Measurements from ENCODE around the gene VWA7. TPM values are rescaled to one million over a fixed set of nuclear protein-coding genes. Genes with fewer than 3 reads are reported as not detected.
A peak's percentile ranks its signal among the peaks of the same experiment; 100 is the strongest.

VWA7 gene
- polyA plus RNA-seq, 4 donors = 2.9 to 11.9 (median 6.4) TPM

DNA sequence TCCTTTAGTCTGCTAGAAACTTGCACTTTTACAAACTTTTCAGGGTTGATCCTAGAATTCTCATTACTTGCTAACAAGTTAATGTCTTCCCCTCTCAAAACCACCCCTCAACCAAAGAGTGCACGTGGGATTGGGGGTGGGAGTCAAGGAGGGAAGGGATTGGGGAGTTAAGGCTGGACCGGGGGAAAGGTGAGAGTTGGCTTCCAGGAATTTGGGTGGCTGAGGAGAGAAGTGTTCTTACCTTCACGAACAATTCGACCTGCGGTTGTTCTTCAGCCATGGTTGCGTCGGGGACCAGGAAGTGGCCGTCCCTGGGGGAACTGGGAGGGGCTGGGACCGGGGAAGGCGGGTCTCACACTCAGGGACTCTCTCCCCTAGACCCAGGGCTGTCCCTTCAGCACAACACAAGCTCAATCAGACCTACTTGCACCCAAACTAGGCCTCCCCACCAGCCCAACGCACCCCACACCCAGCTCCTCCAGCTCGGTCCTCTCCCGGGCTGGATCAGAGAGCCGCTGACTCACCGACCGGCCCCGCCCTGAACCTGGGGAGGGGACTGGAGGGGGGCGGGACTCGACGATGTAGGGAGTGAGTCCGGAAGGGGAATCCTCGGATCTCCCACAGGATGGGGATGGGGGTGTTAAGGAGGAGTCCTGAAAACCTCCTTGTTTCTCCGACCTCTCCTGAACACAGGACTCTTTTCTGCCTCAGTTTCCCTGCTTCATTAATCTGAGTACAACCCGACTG lies 40.9 kb downstream of the VWA7 start, which contains the start of gene CLIC1:
Gene CLIC1 (minus strand): TSS at position 510 of the 747 bp plus-strand sequence. CDS start 230 bp downstream, at position 280.
- Histone ChIP-seq H3K9me3 (ENCODE audit: control insufficient read depth in 2 of 2, insufficient read depth in 1 of 2, low read depth in 1 of 2, low read length in 1 of 2) (no peaks in the 10 kb centered on the region), H3K4me1 (ENCODE audit: control insufficient read depth in 3 of 3, insufficient read depth in 2 of 3, low read depth in 1 of 3, low read length in 2 of 3) (peaks cover 3 to 60% (median 12%) of the 10 kb centered on the region in 3 donors), H3K27me3 (ENCODE audit: control insufficient read depth in 3 of 3, insufficient read depth in 3 of 3, low read length in 3 of 3) (no peaks in the 10 kb centered on the region), H3K27ac (ENCODE audit: low read depth in 1 of 3, low read length in 2 of 3) (peak within 1 kb of the TSS; percentile 94 to 98 (median 97)), H3K36me3 (ENCODE audit: control insufficient read depth in 3 of 3, insufficient read depth in 2 of 3, low read depth in 1 of 3, low read length in 3 of 3) (peaks cover 11 to 40% (median 11%) of the 10 kb centered on the region in 3 donors), H3K4me3 (ENCODE audit: low read depth in 1 of 3, low read length in 3 of 3) (peak within 1 kb of the TSS; percentile 63 to 79 (median 72))
- peak; percentile 94 to 95 for DNase-seq
- FAIRE-seq = no peak
- WGBS, 3 donors = 0 to 1% (median 1%) methylated on average over 17 to 24 of the region's 24 CpGs

DNA sequence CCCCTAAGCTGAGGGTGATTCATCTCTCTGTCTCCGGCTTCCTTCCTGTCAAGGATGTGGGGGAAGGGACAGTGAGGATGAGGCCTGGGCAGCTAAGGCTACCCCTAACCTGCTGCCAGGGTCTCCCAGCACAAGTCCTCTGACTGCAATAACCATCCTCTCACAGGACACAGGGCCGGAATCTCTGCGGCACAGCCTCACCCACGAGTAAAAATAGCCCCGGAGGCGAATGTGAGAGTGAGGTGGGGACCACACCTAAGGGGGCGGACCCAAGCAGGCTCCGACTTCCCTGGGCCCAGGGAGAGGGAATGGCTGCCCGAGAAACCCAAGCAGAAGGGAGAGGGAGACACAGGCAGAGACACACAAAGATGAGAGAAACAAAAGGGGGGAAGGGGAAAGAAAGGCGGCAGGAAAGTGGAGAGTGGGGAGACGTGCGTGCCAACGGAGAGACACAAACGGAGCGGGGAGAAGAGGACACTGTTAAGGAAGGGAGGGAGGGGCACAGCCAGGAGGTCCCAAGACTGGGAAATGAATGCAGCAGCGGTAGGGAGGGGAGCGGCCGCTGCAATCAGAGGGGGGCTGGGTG lies 42.2 kb downstream of the VWA7 start:
- FAIRE-seq = no peak
- Histone ChIP-seq H3K4me3 (ENCODE audit: low read depth in 1 of 3, low read length in 3 of 3) (peak overlapping the region; percentile 63 to 79 (median 72)), H3K27ac (ENCODE audit: low read depth in 1 of 3, low read length in 2 of 3) (peak overlapping the region; percentile 92 to 98 (median 97)), H3K4me1 (ENCODE audit: control insufficient read depth in 3 of 3, insufficient read depth in 2 of 3, low read depth in 1 of 3, low read length in 2 of 3) (peaks cover 3 to 58% (median 12%) of the 10 kb centered on the region in 3 donors), H3K36me3 (ENCODE audit: control insufficient read depth in 3 of 3, insufficient read depth in 2 of 3, low read depth in 1 of 3, low read length in 3 of 3) (peaks cover 11 to 48% (median 11%) of the 10 kb centered on the region in 3 donors), H3K27me3 (ENCODE audit: control insufficient read depth in 3 of 3, insufficient read depth in 3 of 3, low read length in 3 of 3) (no peaks in the 10 kb centered on the region), H3K9me3 (ENCODE audit: control insufficient read depth in 2 of 2, insufficient read depth in 1 of 2, low read depth in 1 of 2, low read length in 1 of 2) (no peaks in the 10 kb centered on the region)
- 0 to 3% (median 0%) methylated on average over 17 to 18 of the region's 18 CpGs for WGBS, 3 donors
- DNase-seq = peak; percentile 83 to 87

DNA sequence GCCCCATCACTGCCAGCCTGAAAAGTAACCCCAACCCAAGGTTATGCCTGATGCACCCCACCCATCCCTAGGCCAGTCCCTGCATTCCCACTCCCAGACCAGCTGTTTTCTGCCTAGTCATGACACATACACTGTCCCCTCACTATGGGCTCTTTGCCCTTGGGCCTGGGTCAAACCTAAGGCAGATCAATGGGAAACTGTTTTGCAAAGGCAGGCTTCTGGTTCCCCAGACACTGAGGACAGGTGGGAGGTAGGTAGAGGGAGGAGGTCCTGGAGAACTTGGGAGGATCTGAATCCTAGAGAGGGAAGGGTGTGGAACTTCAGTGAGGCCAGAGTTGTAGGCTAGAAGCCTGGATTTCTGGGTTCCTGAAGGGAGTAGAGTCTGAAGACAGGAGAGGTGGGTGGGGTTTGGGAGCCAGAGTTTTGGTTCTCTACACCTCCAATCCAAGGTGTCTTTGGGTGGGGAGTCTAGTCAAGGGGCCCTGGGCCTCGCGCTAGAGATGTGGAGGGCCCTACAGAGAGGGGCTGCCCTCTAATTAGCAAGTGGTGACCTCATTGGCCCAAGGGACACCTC lies 42.8 kb downstream of the VWA7 start:
- DNase-seq = no peak
- no peak for FAIRE-seq
- no peaks in the 10 kb centered on the region for H3K27me3 ChIP-seq (ENCODE audit: control insufficient read depth in 3 of 3, insufficient read depth in 3 of 3, low read length in 3 of 3)
- 0 to 15% (median 8%) methylated on average over 2 of the region's 2 CpGs for WGBS, 3 donors
- peak overlapping the region; percentile 92 to 98 (median 97) for H3K27ac ChIP-seq (ENCODE audit: low read depth in 1 of 3, low read length in 2 of 3)
- H3K9me3 ChIP-seq (ENCODE audit: control insufficient read depth in 2 of 2, insufficient read depth in 1 of 2, low read depth in 1 of 2, low read length in 1 of 2) = no peaks in the 10 kb centered on the region
- H3K36me3 ChIP-seq (ENCODE audit: control insufficient read depth in 3 of 3, insufficient read depth in 2 of 3, low read depth in 1 of 3, low read length in 3 of 3) = peaks cover 11 to 48% (median 11%) of the 10 kb centered on the region in 3 donors
- peak overlapping the region; percentile 63 to 79 (median 72) for H3K4me3 ChIP-seq (ENCODE audit: low read depth in 1 of 3, low read length in 3 of 3)
- peaks cover 3 to 56% (median 12%) of the 10 kb centered on the region in 3 donors for H3K4me1 ChIP-seq (ENCODE audit: control insufficient read depth in 3 of 3, insufficient read depth in 2 of 3, low read depth in 1 of 3, low read length in 2 of 3)

DNA sequence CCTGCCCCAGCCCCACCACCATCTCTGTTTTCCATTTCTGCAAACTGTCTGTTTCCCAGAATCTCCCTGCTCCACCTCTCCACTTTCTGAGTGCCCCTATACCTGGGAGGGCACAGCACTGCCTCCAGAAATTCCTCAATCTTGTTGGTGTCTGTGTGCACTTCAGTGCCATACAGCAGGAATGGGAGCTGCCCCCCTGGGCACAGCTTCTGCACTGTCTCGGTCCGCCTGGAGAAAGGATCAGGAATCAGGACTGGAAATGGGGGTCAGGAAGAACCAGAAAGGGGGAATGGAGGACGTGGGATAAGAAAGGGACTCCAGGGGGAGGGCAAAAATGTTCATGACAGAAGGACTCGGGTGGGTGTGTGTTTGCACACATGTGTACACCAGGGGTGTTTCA lies 43.4 kb downstream of the VWA7 start:
- Histone ChIP-seq H3K4me1 (ENCODE audit: control insufficient read depth in 3 of 3, insufficient read depth in 2 of 3, low read depth in 1 of 3, low read length in 2 of 3) (peaks cover 3 to 54% (median 14%) of the 10 kb centered on the region in 3 donors), H3K36me3 (ENCODE audit: control insufficient read depth in 3 of 3, insufficient read depth in 2 of 3, low read depth in 1 of 3, low read length in 3 of 3) (peaks cover 11 to 50% (median 11%) of the 10 kb centered on the region in 3 donors), H3K4me3 (ENCODE audit: low read depth in 1 of 3, low read length in 3 of 3) (peak overlapping the region in 2 of 3 donors; percentile 72 to 79), H3K9me3 (ENCODE audit: control insufficient read depth in 2 of 2, insufficient read depth in 1 of 2, low read depth in 1 of 2, low read length in 1 of 2) (no peaks in the 10 kb centered on the region), H3K27ac (ENCODE audit: low read depth in 1 of 3, low read length in 2 of 3) (peak overlapping the region; percentile 92 to 98 (median 97)), H3K27me3 (ENCODE audit: control insufficient read depth in 3 of 3, insufficient read depth in 3 of 3, low read length in 3 of 3) (no peaks in the 10 kb centered on the region)
- WGBS, 3 donors = 57 to 76% (median 70%) methylated on average over 4 of the region's 4 CpGs
- FAIRE-seq (no peak), DNase-seq (no peak)

DNA sequence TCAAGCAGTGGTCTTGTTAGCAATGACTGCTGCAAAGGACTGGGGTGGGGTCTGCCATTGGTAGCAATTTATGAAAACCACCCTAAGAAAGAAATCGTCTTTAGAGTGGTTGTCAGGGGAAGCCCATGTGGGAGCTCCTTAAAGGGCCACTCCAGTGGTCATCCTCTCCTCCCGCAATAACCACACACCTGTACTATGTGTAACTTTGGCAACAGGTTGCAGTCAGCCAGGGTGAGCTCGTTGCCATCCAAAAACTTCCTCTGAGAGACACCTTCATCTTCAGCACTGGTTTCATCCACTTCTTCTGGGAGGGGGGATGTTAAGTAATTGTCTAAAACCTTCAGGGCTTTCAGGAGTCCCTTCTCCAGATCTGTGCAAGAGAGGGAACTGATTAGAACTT lies 45.1 kb downstream of the VWA7 start:
- 48 to 59% (median 57%) methylated on average over 3 of the region's 3 CpGs for WGBS, 3 donors
- Histone ChIP-seq H3K36me3 (ENCODE audit: control insufficient read depth in 3 of 3, insufficient read depth in 2 of 3, low read depth in 1 of 3, low read length in 3 of 3) (peaks cover 11 to 67% (median 11%) of the 10 kb centered on the region in 3 donors), H3K4me3 (ENCODE audit: low read depth in 1 of 3, low read length in 3 of 3) (no peak overlapping the region), H3K9me3 (ENCODE audit: control insufficient read depth in 2 of 2, insufficient read depth in 1 of 2, low read depth in 1 of 2, low read length in 1 of 2) (no peaks in the 10 kb centered on the region), H3K4me1 (ENCODE audit: control insufficient read depth in 3 of 3, insufficient read depth in 2 of 3, low read depth in 1 of 3, low read length in 2 of 3) (peaks cover 3 to 48% (median 11%) of the 10 kb centered on the region in 3 donors), H3K27me3 (ENCODE audit: control insufficient read depth in 3 of 3, insufficient read depth in 3 of 3, low read length in 3 of 3) (no peaks in the 10 kb centered on the region), H3K27ac (ENCODE audit: low read depth in 1 of 3, low read length in 2 of 3) (peak overlapping the region in 1 of 3 donors; percentile 12)
- no peak for FAIRE-seq
- DNase-seq = no peak

DNA sequence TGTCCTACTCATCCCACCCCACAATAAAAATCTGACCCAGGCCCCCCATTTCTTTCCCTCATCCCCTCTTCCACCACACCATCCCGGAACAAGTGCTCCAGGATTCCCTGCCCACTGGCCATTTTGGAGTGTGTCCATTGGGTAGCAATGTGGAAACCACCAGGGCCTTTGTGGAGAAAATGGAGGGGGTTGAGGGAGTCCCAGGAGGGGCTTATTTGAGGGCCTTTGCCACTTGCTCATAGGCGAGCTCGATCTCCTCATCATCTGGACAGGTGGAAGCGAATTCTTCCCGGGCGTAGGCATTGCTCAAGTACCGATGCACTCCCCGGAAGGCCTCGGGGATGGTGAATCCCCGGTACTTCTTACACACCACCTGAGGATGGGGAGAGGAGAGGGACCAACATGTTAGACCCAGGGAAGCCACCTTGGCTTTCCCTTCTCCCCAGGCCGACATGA lies 46.5 kb downstream of the VWA7 start:
- no peak for DNase-seq
- peaks cover 3 to 47% (median 7%) of the 10 kb centered on the region in 3 donors for H3K4me1 ChIP-seq (ENCODE audit: control insufficient read depth in 3 of 3, insufficient read depth in 2 of 3, low read depth in 1 of 3, low read length in 2 of 3)
- H3K27me3 ChIP-seq (ENCODE audit: control insufficient read depth in 3 of 3, insufficient read depth in 3 of 3, low read length in 3 of 3) = no peaks in the 10 kb centered on the region
- H3K4me3 ChIP-seq (ENCODE audit: low read depth in 1 of 3, low read length in 3 of 3) = peak overlapping the region in 1 of 3 donors; percentile 88
- 58 to 82% (median 67%) methylated on average over 11 of the region's 11 CpGs for WGBS, 3 donors
- peak overlapping the region; percentile 22 to 96 (median 92) for H3K27ac ChIP-seq (ENCODE audit: low read depth in 1 of 3, low read length in 2 of 3)
- FAIRE-seq = no peak
- H3K36me3 ChIP-seq (ENCODE audit: control insufficient read depth in 3 of 3, insufficient read depth in 2 of 3, low read depth in 1 of 3, low read length in 3 of 3) = peaks cover 11 to 76% (median 11%) of the 10 kb centered on the region in 3 donors
- no peaks in the 10 kb centered on the region for H3K9me3 ChIP-seq (ENCODE audit: control insufficient read depth in 2 of 2, insufficient read depth in 1 of 2, low read depth in 1 of 2, low read length in 1 of 2)

DNA sequence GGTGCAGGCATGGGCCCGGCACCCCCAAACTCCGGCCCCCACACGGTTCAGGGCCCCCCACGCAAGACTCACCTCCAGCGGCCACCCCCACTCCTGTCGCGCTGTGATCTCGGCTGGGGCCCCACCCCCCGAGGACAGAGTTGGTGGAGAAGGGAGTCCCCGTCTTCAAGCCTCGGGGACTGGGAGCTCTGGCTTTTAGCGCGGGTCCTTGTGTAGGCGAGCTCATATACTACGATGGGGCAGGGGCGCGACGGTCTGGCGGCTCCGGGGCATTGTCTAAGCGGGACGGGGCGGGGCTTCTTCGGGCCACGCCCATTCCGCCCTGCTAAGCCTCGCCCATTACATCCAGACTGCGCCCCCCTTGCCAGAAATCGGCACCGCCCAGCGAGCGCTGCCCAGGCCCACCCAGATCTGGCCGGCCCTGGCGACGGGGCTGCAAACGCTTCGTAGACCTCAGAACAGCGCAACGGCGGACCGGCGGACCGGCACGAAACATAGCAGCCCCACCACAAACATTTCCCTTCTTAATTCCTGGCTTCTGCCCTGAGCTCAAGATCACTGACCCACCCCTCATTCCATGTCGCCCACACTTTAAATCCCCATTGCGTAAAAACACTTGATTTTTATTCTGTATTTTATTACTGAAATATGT lies 47.0 kb downstream of the VWA7 start:
- peaks cover 11 to 78% (median 11%) of the 10 kb centered on the region in 3 donors for H3K36me3 ChIP-seq (ENCODE audit: control insufficient read depth in 3 of 3, insufficient read depth in 2 of 3, low read depth in 1 of 3, low read length in 3 of 3)
- H3K4me3 ChIP-seq (ENCODE audit: low read depth in 1 of 3, low read length in 3 of 3) = peak overlapping the region; percentile 68 to 88 (median 74)
- peaks cover 3 to 47% (median 7%) of the 10 kb centered on the region in 3 donors for H3K4me1 ChIP-seq (ENCODE audit: control insufficient read depth in 3 of 3, insufficient read depth in 2 of 3, low read depth in 1 of 3, low read length in 2 of 3)
- no peaks in the 10 kb centered on the region for H3K27me3 ChIP-seq (ENCODE audit: control insufficient read depth in 3 of 3, insufficient read depth in 3 of 3, low read length in 3 of 3)
- DNase-seq (peak; percentile 76 to 93), FAIRE-seq (no peak)
- H3K9me3 ChIP-seq (ENCODE audit: control insufficient read depth in 2 of 2, insufficient read depth in 1 of 2, low read depth in 1 of 2, low read length in 1 of 2) = no peaks in the 10 kb centered on the region
- 1 to 2% (median 2%) methylated on average over 43 to 46 of the region's 46 CpGs for WGBS, 3 donors
- peak overlapping the region; percentile 92 to 96 (median 93) for H3K27ac ChIP-seq (ENCODE audit: low read depth in 1 of 3, low read length in 2 of 3)

Data from small intestine (tissue), 7 donors.